Suprapubic skin (tissue), 4 donors: ENCODE results near the gene PDE6B. TPM values are rescaled to one million over a fixed set of nuclear protein-coding genes. Genes with fewer than 3 reads are reported as not detected.
"Not testable (repeated sequence)": the region's sequence is repeated elsewhere in the genome, so short reads cannot be mapped to it uniquely, and the experiment has no call there.

ENCODE experiments used
- DNase-seq, 2 donors: peaks; one replicate each; pipeline ENCODE4 v3.0.0-alpha.2; 2019; ENCODE audit warnings: low spot score in 2 of 2
- H3K27ac ChIP-seq: fragments of 200-600 bp; sonication (generic); one replicate; pipeline ENCODE4 v1.5.1; 2019
- H3K27me3 ChIP-seq: fragments of 200-600 bp; sonication (generic); one replicate; pipeline ENCODE4 v1.5.1; 2019
- H3K36me3 ChIP-seq: fragments of 200-600 bp; sonication (generic); one replicate; pipeline ENCODE4 v1.5.1; 2019
- H3K4me1 ChIP-seq: fragments of 200-600 bp; sonication (generic); one replicate; pipeline ENCODE4 v1.5.1; 2019
- H3K4me3 ChIP-seq: fragments of 200-600 bp; sonication (generic); one replicate; pipeline ENCODE4 v1.5.1; 2019; ENCODE audit warnings: mild to moderate bottlenecking
- H3K9me3 ChIP-seq: fragments of 200-600 bp; sonication (generic); one replicate; pipeline ENCODE4 v1.5.1; 2019
- CTCF ChIP-seq, 2 donors: fragments of 200-600 bp in 1 of 2; fragments of 450-650 bp in 1 of 2; sonication (generic) in 1 of 2; IDR thresholded peaks; one replicate each; pipeline ENCODE4 v1.5.1; 2016 to 2019; ENCODE audit warnings: antibody characterized with exemption in 2 of 2, mild to moderate bottlenecking in 1 of 2, moderate library complexity in 1 of 2
- EP300 ChIP-seq: sonication (generic); formaldehyde crosslinking; IDR thresholded peaks from one replicate; pipeline ENCODE4 v1.6.1; 2017; ENCODE audit warnings: antibody characterized with exemption
- POLR2A ChIP-seq, 2 donors: fragments of 450-650 bp; IDR thresholded peaks; one replicate each; pipeline ENCODE4 v1.6.1; 2017; ENCODE audit warnings: antibody characterized with exemption in 2 of 2, mild to moderate bottlenecking in 2 of 2, moderate library complexity in 2 of 2
- POLR2AphosphoS5 ChIP-seq, 3 donors: sonication (generic); formaldehyde crosslinking; IDR thresholded peaks; one replicate each; pipeline ENCODE4 v1.6.1; 2017; ENCODE audit warnings: antibody characterized with exemption in 3 of 3
- WGBS: methylation state at CpG from one replicate; pipeline ENCODE4 v1.1.5; 2018; 5-methylcytosine and 5-hydroxymethylcytosine counted together
- total RNA-seq, 4 donors: library from RNA; depleted of rRNA; stranded (reverse); fragments of >200 nt; gene quantifications; one replicate each; pipeline ENCODE4 v1.1.0, GENCODE V29; 2016

PDE6B gene
- total RNA-seq, 4 donors from 2014 or later, result 0.95 to 9.5 TPM; not detected in 2

GRCh38 chr4:635851-636627, 10.7 kb downstream of the PDE6B start:
- peak in 1 of 2 donors; percentile 49 for DNase-seq
- Histone ChIP-seq H3K4me1 (no peaks in the 10 kb centered on the region), H3K4me3 (no peak overlapping the region), H3K36me3 (no peaks in the 10 kb centered on the region), H3K9me3 (no peaks in the 10 kb centered on the region), H3K27ac (no peak overlapping the region), H3K27me3 (peaks cover 34% of the 10 kb centered on the region)
- TF ChIP-seq POLR2A (IDR thresholded peaks at IDR 0.05), result no peak
- no peak for TF ChIP-seq EP300
- no peak for TF ChIP-seq POLR2AphosphoS5 (IDR thresholded peaks at IDR 0.05)
- TF ChIP-seq CTCF (IDR thresholded peaks at IDR 0.05), result no peak
- WGBS, result 76% methylated on average over 20 of the region's 22 CpGs

- no peak for DNase-seq
- Histone ChIP-seq H3K27me3 (peaks cover 37% of the 10 kb centered on the region), H3K4me3 (no peak overlapping the region), H3K4me1 (no peaks in the 10 kb centered on the region), H3K9me3 (no peaks in the 10 kb centered on the region), H3K27ac (no peak overlapping the region), H3K36me3 (no peaks in the 10 kb centered on the region)
- WGBS, result 74% methylated on average over 13 of the region's 13 CpGs
- TF ChIP-seq POLR2AphosphoS5 (IDR thresholded peaks at IDR 0.05) (no peak), POLR2A (IDR thresholded peaks at IDR 0.05) (no peak), CTCF (IDR thresholded peaks at IDR 0.05) (no peak), EP300 (no peak)
These were observed 11.3 kb downstream of the PDE6B start for GRCh38 chr4:636628-637159.

DNA sequence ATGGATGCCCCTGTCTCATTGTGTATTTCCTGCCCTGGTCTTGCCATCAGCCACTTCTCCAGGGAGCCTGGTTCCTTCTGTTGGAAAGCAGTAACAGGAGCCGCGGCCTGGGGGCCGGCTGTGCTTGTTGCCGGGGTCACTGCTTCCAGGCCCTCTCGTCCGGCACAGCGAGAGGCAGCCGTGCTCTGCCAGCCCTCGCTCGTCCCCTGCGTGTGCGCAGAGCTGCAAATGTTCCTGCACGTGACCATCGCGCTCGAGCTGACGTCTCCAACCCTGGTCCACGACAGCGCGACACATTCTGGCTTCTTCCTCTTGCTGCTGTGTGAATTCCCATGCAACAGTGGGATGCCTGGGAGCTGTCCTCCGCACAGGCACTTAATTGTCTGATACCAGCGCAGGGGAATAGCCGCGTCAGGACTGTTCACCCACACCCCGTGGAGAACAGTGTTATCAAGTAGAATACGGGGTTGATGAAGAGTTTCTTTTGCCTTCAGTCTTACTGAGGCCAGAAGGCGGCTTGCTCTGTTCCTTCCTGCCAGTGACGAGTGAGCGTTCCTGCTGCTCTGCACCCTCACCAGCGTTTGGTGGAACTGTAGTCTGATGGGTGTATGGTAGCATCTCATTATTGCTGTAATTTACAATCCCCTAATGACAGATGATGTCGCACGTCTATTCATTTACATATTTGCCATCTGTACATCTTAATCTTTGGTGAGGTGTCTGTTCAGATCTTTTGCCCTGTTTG, 12.3 kb downstream of the PDE6B start:
- peaks cover 37% of the 10 kb centered on the region for H3K27me3 ChIP-seq
- no peaks in the 10 kb centered on the region for H3K4me1 ChIP-seq
- WGBS, result 76% methylated on average over 27 of the region's 32 CpGs
- H3K4me3 ChIP-seq, result no peak overlapping the region
- no peaks in the 10 kb centered on the region for H3K36me3 ChIP-seq
- H3K27ac ChIP-seq, result no peak overlapping the region
- no peaks in the 10 kb centered on the region for H3K9me3 ChIP-seq
- TF ChIP-seq CTCF (IDR thresholded peaks at IDR 0.05) (no peak), POLR2AphosphoS5 (IDR thresholded peaks at IDR 0.05) (no peak), POLR2A (IDR thresholded peaks at IDR 0.05) (no peak), EP300 (no peak)
- DNase-seq, result peak in 1 of 2 donors; percentile 24

- not testable (repeated sequence) for H3K9me3 ChIP-seq, DNase-seq, H3K36me3 ChIP-seq, H3K27ac ChIP-seq, H3K4me3 ChIP-seq, H3K4me1 ChIP-seq
- 88% methylated on average over 6 of the region's 6 CpGs for WGBS
- H3K27me3 ChIP-seq, result peaks cover 29% of the 10 kb centered on the region
These were observed 17.0 kb downstream of the PDE6B start for GRCh38 chr4:642366-642765.

DNA sequence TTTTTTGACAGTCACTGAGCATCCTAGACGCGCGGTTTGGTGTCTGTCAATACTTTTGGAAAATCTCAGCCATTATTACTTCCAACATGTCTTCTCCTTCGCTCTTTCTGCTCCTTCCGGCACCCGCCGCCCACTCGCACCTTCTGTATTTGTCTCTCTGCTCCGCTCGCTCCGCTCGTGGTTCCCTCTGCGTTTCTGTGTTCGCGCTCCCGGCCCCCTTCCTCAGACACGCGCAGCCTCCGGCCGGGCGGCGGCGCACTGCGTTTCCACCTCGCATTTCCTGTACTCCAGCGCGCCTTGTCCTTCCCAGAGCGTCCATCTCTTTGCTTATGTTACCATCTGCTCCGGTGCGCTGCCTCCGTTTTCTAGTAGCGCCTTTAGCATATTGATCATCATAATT, 21.1 kb downstream of the PDE6B start:
- Histone ChIP-seq H3K4me3 (no peak overlapping the region), H3K27ac (no peak overlapping the region), H3K36me3 (no peaks in the 10 kb centered on the region), H3K9me3 (no peaks in the 10 kb centered on the region), H3K4me1 (peaks cover 5% of the 10 kb centered on the region), H3K27me3 (peaks cover 46% of the 10 kb centered on the region)
- DNase-seq, result no peak
- 52% methylated on average over 32 of the region's 32 CpGs for WGBS
- TF ChIP-seq EP300, result no peak
- no peak for TF ChIP-seq CTCF (IDR thresholded peaks at IDR 0.05)
- no peak for TF ChIP-seq POLR2AphosphoS5 (IDR thresholded peaks at IDR 0.05)
- no peak for TF ChIP-seq POLR2A (IDR thresholded peaks at IDR 0.05)
